Osteocyte (in vitro differentiated cells): ENCODE data around the gene NPY1R. TPM values are rescaled to one million over a fixed set of nuclear protein-coding genes. Genes with fewer than 3 reads are reported as not detected.

ENCODE experiments used
- DNase-seq: peaks from one replicate; pipeline ENCODE4 v3.0.0; 2021; ENCODE audit warnings: mixed read lengths; ENCODE audit not compliant: unreplicated experiment; ENCODE audit errors: extremely low spot score
- H3K27ac Mint-ChIP-seq: one replicate; pipeline ENCODE4 v1.8.0; 2021; ENCODE audit warnings: mild to moderate bottlenecking, mixed read lengths; ENCODE audit not compliant: unreplicated experiment
- H3K27me3 Mint-ChIP-seq: one replicate; pipeline ENCODE4 v1.8.0; 2021; ENCODE audit warnings: mixed read lengths; ENCODE audit not compliant: unreplicated experiment
- H3K36me3 Mint-ChIP-seq: one replicate; pipeline ENCODE4 v1.8.0; 2021; ENCODE audit warnings: mixed read lengths; ENCODE audit not compliant: unreplicated experiment
- H3K4me1 Mint-ChIP-seq: one replicate; pipeline ENCODE4 v1.8.0; 2021; ENCODE audit warnings: mixed read lengths; ENCODE audit not compliant: unreplicated experiment
- H3K4me3 Mint-ChIP-seq: one replicate; pipeline ENCODE4 v1.8.0; 2021; ENCODE audit warnings: mild to moderate bottlenecking, moderate library complexity, mixed read lengths; ENCODE audit not compliant: unreplicated experiment
- H3K9me3 Mint-ChIP-seq: one replicate; pipeline ENCODE4 v1.8.0; 2021; ENCODE audit warnings: mixed read lengths; ENCODE audit not compliant: unreplicated experiment
- CTCF ChIP-seq: fragments of 200-600 bp; sonication (generic); IDR thresholded peaks from 2 replicates; pipeline ENCODE4 v1.5.0; 2021; ENCODE audit warnings: antibody characterized with exemption, mild to moderate bottlenecking, moderate library complexity
- total RNA-seq: library from RNA; stranded (reverse); gene quantifications from 2 replicates; pipeline ENCODE4 v1.2.1, GENCODE V29; 2021

NPY1R gene
- total RNA-seq, 1 donor from 2014 or later: 1.3 TPM

- H3K27ac Mint-ChIP-seq: no peak overlapping the region
- no peaks in the 10 kb centered on the region for H3K36me3 Mint-ChIP-seq
- H3K4me3 Mint-ChIP-seq: no peak overlapping the region
- no peaks in the 10 kb centered on the region for H3K27me3 Mint-ChIP-seq
- no peaks in the 10 kb centered on the region for H3K9me3 Mint-ChIP-seq
- DNase-seq: no peak
- TF ChIP-seq CTCF: no peak
- no peaks in the 10 kb centered on the region for H3K4me1 Mint-ChIP-seq
Observed at GRCh38 chr4:163303069-163303468, 29.3 kb downstream of the NPY1R start.

GRCh38 chr4:163300445-163300844 lies 32.0 kb downstream of the NPY1R start:
- no peak overlapping the region for H3K27ac Mint-ChIP-seq
- H3K36me3 Mint-ChIP-seq: no peaks in the 10 kb centered on the region
- no peaks in the 10 kb centered on the region for H3K27me3 Mint-ChIP-seq
- no peaks in the 10 kb centered on the region for H3K9me3 Mint-ChIP-seq
- DNase-seq: no peak
- TF ChIP-seq CTCF: no peak
- no peaks in the 10 kb centered on the region for H3K4me1 Mint-ChIP-seq
- no peak overlapping the region for H3K4me3 Mint-ChIP-seq

DNA sequence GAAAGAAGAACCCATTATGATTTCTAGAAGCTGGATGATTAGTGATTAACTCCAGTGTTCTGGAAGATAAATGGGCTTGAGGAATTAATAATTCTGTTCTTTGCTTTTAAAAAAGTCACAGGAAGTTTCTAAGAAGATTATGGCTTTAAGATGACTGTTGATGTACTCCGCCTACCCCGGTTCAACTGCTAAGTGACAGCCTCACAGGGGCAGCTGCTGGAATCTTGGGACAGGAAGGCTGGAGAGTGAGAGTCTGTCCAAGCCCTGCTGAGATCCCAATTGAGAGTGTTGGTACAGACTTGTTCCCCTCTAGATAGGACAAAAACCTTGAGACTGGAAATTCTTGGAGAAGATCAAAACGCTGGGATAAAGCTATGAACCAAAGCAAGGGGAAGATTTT lies 37.3 kb downstream of the NPY1R start:
- TF ChIP-seq CTCF: no peak
- H3K27me3 Mint-ChIP-seq: no peaks in the 10 kb centered on the region
- DNase-seq: no peak
- H3K9me3 Mint-ChIP-seq: no peaks in the 10 kb centered on the region
- H3K4me3 Mint-ChIP-seq: no peak overlapping the region
- H3K4me1 Mint-ChIP-seq: no peaks in the 10 kb centered on the region
- H3K27ac Mint-ChIP-seq: no peak overlapping the region
- no peaks in the 10 kb centered on the region for H3K36me3 Mint-ChIP-seq

- Mint-ChIP-seq H3K36me3 (no peaks in the 10 kb centered on the region), H3K27ac (no peak overlapping the region), H3K4me3 (no peak overlapping the region), H3K27me3 (peaks cover 4% of the 10 kb centered on the region), H3K4me1 (no peaks in the 10 kb centered on the region), H3K9me3 (no peaks in the 10 kb centered on the region)
- no peak for DNase-seq
- TF ChIP-seq CTCF: no peak
Observed at GRCh38 chr4:163284304-163284703, 48.1 kb downstream of the NPY1R start.

DNA sequence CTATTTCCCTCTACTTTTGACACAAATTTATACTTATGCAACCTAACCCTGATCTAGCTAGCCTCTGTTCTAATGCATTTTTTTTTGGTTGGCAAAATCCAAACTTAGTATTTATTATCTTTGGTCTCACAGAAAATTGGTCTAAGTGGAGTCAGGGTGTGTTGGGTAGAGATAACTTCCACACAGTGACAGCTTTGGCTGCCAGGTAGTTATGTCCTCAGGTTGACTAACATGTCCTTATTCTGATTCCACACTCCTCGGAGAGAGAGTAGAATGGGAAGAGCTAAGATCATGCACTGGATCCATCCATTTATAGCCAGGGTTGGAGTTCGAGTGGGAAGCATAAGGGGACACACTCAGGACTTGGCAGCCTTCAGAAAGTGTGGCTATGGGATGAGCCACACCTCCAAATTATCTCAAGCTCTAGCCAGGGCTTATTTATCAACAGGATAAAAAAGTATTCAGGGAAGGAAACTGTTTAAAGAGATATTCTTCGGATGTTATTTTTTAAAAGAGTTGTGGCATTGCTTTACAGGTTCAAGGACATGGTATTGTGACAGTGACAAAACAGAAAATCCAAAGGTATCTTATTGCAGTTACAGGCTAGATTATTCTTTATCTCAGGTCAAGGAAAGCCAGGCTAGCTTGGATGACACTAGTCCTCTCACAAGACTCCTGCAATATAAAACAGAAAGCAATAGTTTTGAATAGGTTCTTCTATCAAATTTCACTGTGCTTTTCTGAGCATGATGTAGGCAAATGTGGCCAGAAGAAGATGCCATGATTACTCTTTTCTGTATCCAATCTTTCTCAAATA lies 51.5 kb downstream of the NPY1R start:
- no peak for TF ChIP-seq CTCF
- H3K9me3 Mint-ChIP-seq: no peaks in the 10 kb centered on the region
- H3K27me3 Mint-ChIP-seq: no peaks in the 10 kb centered on the region
- no peaks in the 10 kb centered on the region for H3K4me1 Mint-ChIP-seq
- H3K27ac Mint-ChIP-seq: no peak overlapping the region
- no peak overlapping the region for H3K4me3 Mint-ChIP-seq
- no peak for DNase-seq
- no peaks in the 10 kb centered on the region for H3K36me3 Mint-ChIP-seq
